SK-N-SH treated with all-trans-retinoic acid at 6 μM for 48 hours (cell line): ENCODE data around the gene FAM83D.
"Not testable (repeated sequence)": the region's sequence is repeated elsewhere in the genome, so short reads cannot be mapped to it uniquely, and the experiment has no call there.

ENCODE experiments used
- ATAC-seq: fragments of 200-7000 bp; cut with Tn5 transposase; 3 replicates; pipeline ENCODE4 v1.9.1; 2020; ENCODE audit warnings: mild to moderate bottlenecking, moderate library complexity
- ARNTL ChIP-seq: fragments of 450-650 bp; formaldehyde crosslinking; IDR thresholded peaks from 2 replicates; pipeline ENCODE4 v1.5.0; 2020; ENCODE audit warnings: low read depth, mild to moderate bottlenecking, moderate library complexity, borderline replicate concordance
- BACH2 ChIP-seq: fragments of 250-450 bp; sonication (Bioruptor Pico); IDR thresholded peaks from 2 replicates; pipeline ENCODE4 v1.9.0; 2021; ENCODE audit warnings: mild to moderate bottlenecking, borderline replicate concordance
- CSDC2 ChIP-seq: fragments of 250-450 bp; sonication (Bioruptor Pico); IDR thresholded peaks from 2 replicates; pipeline ENCODE4 v1.5.0; 2020; ENCODE audit warnings: mild to moderate bottlenecking, moderate library complexity
- ESRRG ChIP-seq: fragments of 250-450 bp; sonication (Bioruptor Pico); IDR thresholded peaks from 2 replicates; pipeline ENCODE4 v1.6.1; 2021; ENCODE audit warnings: mild to moderate bottlenecking
- GLIS3 ChIP-seq: fragments of 250-450 bp; sonication (Bioruptor Pico); IDR thresholded peaks from 2 replicates; pipeline ENCODE4 v1.5.0; 2020; ENCODE audit warnings: mild to moderate bottlenecking, moderate library complexity
- ISL1 ChIP-seq: fragments of 250-450 bp; sonication (Bioruptor Pico); IDR thresholded peaks from 2 replicates; pipeline ENCODE4 v2.1.2; 2022; ENCODE audit warnings: mild to moderate bottlenecking, moderate library complexity
- OSR1 ChIP-seq: fragments of 250-450 bp; sonication (Bioruptor Pico); IDR thresholded peaks from 2 replicates; pipeline ENCODE4 v1.8.0; 2022; ENCODE audit warnings: moderate library complexity, mild to moderate bottlenecking, inconsistent platforms
- PPARA ChIP-seq: fragments of 250-450 bp; sonication (Bioruptor Pico); IDR thresholded peaks from 2 replicates; pipeline ENCODE4 v1.5.0; 2020; ENCODE audit warnings: mild to moderate bottlenecking, borderline replicate concordance
- RARB ChIP-seq: fragments of 250-450 bp; sonication (Bioruptor Pico); IDR thresholded peaks from 2 replicates; pipeline ENCODE4 v1.8.0; 2021; ENCODE audit warnings: mild to moderate bottlenecking, moderate library complexity
- SNAI2 ChIP-seq: fragments of 250-450 bp; sonication (Bioruptor Pico); IDR thresholded peaks from 2 replicates; pipeline ENCODE4 v1.5.0; 2020; ENCODE audit warnings: mild to moderate bottlenecking, moderate library complexity
- ZC3H10 ChIP-seq: fragments of 250-450 bp; sonication (Bioruptor Pico); IDR thresholded peaks from 2 replicates; pipeline ENCODE4 v1.5.1; 2021; ENCODE audit warnings: mild to moderate bottlenecking, moderate library complexity
- ZFP3 ChIP-seq: fragments of 250-450 bp; sonication (Bioruptor Pico); IDR thresholded peaks from 2 replicates; pipeline ENCODE4 v1.5.0; 2020; ENCODE audit warnings: mild to moderate bottlenecking, moderate library complexity
- ZFP30 ChIP-seq: fragments of 450-650 bp; formaldehyde crosslinking; IDR thresholded peaks from 2 replicates; pipeline ENCODE4 v1.5.0; 2022; ENCODE audit warnings: mild to moderate bottlenecking, moderate library complexity
- ZNF565 ChIP-seq: fragments of 450-650 bp; formaldehyde crosslinking; conservative IDR thresholded peaks from 2 replicates; pipeline ENCODE4 v1.5.0; 2020; ENCODE audit warnings: low read depth, mild to moderate bottlenecking, moderate library complexity
- ZNF70 ChIP-seq: fragments of 450-650 bp; formaldehyde crosslinking; IDR thresholded peaks from 2 replicates; pipeline ENCODE4 v1.5.0; 2020; ENCODE audit warnings: mild to moderate bottlenecking, moderate library complexity
- ZNF8 ChIP-seq: fragments of 450-650 bp; formaldehyde crosslinking; IDR thresholded peaks from 2 replicates; pipeline ENCODE4 v1.5.0; 2020; ENCODE audit warnings: mild to moderate bottlenecking, moderate library complexity
- TF ChIP-seq, protein P1 (sequence below): fragments of 250-450 bp; sonication (Bioruptor Pico); IDR thresholded peaks from 2 replicates; pipeline ENCODE4 v1.5.1; 2021; ENCODE audit warnings: mild to moderate bottlenecking, moderate library complexity
- TF ChIP-seq, protein P2 (sequence below): fragments of 250-450 bp; sonication (Bioruptor Pico); IDR thresholded peaks from 2 replicates; pipeline ENCODE4 v1.8.0; 2021; ENCODE audit warnings: low read depth, mild to moderate bottlenecking, moderate library complexity, borderline replicate concordance
- TF ChIP-seq, protein P3 (sequence below): fragments of 250-450 bp; sonication (Bioruptor Pico); IDR thresholded peaks from 2 replicates; pipeline ENCODE4 v1.5.0; 2020; ENCODE audit warnings: mild to moderate bottlenecking, moderate library complexity
- TF ChIP-seq, protein P4 (sequence below): fragments of 250-450 bp; sonication (Bioruptor Pico); IDR thresholded peaks from 2 replicates; pipeline ENCODE4 v1.8.0; 2020; ENCODE audit warnings: mild to moderate bottlenecking, moderate library complexity, borderline replicate concordance
- TF ChIP-seq, protein P5 (sequence below): fragments of 250-450 bp; sonication (Bioruptor Pico); IDR thresholded peaks from 2 replicates; pipeline ENCODE4 v1.5.1; 2020; ENCODE audit warnings: low read depth, mild to moderate bottlenecking, moderate library complexity

FAM83D gene

DNA sequence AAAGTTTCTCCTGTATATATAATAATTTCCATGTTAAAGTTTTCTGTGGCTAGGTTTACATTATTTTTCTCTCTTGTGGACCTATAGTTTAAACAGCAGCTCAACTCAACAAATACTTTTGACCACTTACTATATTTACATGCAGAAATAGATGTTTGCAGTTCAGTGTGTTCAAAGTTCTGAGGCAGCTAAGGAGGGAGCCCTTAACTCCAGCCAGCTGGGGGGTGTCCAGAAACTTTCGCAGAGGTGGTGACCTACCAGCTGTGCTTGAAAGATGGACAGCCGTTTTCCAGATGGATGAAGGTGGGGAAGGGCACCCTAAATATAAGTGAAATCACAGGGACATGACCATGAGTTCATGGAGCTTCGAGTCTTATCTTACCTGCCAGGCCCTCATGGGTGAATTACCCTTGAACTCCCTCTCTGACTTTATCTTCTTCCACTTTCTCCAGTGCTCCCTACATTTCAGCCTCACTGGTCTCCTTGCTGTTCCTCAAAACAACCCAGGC is 69.4 kb downstream of the FAM83D start:
- ATAC-seq = no peak
- TF ChIP-seq SNAI2 (CRISPR knock-in tag) (no peak), BACH2 (no peak), RARB (CRISPR knock-in tag) (no peak), ZC3H10 (CRISPR knock-in tag) (no peak), GLIS3 (CRISPR knock-in tag) (no peak), ZNF70 (no peak), ISL1 (CRISPR knock-in tag) (no peak), ZFP30 (CRISPR knock-in tag) (no peak), ZNF8 (no peak), ZFP3 (CRISPR knock-in tag) (no peak), OSR1 (CRISPR knock-in tag) (no peak)
- TF ChIP-seq, protein P1, sequence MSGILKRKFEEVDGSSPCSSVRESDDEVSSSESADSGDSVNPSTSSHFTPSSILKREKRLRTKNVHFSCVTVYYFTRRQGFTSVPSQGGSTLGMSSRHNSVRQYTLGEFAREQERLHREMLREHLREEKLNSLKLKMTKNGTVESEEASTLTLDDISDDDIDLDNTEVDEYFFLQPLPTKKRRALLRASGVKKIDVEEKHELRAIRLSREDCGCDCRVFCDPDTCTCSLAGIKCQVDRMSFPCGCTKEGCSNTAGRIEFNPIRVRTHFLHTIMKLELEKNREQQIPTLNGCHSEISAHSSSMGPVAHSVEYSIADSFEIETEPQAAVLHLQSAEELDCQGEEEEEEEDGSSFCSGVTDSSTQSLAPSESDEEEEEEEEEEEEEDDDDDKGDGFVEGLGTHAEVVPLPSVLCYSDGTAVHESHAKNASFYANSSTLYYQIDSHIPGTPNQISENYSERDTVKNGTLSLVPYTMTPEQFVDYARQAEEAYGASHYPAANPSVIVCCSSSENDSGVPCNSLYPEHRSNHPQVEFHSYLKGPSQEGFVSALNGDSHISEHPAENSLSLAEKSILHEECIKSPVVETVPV (CRISPR knock-in tag) = no peak
- TF ChIP-seq, protein P2, sequence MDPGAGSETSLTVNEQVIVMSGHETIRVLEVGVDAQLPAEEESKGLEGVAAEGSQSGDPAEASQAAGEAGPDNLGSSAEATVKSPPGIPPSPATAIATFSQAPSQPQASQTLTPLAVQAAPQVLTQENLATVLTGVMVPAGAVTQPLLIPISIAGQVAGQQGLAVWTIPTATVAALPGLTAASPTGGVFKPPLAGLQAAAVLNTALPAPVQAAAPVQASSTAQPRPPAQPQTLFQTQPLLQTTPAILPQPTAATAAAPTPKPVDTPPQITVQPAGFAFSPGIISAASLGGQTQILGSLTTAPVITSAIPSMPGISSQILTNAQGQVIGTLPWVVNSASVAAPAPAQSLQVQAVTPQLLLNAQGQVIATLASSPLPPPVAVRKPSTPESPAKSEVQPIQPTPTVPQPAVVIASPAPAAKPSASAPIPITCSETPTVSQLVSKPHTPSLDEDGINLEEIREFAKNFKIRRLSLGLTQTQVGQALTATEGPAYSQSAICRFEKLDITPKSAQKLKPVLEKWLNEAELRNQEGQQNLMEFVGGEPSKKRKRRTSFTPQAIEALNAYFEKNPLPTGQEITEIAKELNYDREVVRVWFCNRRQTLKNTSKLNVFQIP (CRISPR knock-in tag) = no peak
- TF ChIP-seq, protein P3, sequence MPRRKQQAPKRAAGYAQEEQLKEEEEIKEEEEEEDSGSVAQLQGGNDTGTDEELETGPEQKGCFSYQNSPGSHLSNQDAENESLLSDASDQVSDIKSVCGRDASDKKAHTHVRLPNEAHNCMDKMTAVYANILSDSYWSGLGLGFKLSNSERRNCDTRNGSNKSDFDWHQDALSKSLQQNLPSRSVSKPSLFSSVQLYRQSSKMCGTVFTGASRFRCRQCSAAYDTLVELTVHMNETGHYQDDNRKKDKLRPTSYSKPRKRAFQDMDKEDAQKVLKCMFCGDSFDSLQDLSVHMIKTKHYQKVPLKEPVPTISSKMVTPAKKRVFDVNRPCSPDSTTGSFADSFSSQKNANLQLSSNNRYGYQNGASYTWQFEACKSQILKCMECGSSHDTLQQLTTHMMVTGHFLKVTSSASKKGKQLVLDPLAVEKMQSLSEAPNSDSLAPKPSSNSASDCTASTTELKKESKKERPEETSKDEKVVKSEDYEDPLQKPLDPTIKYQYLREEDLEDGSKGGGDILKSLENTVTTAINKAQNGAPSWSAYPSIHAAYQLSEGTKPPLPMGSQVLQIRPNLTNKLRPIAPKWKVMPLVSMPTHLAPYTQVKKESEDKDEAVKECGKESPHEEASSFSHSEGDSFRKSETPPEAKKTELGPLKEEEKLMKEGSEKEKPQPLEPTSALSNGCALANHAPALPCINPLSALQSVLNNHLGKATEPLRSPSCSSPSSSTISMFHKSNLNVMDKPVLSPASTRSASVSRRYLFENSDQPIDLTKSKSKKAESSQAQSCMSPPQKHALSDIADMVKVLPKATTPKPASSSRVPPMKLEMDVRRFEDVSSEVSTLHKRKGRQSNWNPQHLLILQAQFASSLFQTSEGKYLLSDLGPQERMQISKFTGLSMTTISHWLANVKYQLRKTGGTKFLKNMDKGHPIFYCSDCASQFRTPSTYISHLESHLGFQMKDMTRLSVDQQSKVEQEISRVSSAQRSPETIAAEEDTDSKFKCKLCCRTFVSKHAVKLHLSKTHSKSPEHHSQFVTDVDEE (CRISPR knock-in tag) = no peak

DNA sequence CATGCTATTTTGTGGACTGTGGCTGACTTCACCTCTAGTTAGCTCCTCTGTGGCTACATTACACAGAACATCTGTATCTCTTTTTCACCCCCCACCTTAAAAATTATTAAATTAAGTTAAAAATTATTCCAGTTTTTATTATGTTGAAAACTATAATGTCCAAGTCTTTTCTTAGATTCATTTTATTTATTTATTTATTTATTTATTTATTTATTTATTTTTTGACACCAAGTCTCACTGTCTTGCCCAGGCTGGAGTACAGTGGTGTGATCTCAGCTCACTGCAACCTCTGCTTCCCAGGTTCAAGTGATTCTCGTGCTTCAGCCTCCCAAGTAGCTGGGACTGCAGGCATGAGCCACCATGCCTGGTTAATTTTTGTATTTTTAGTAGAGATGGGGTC is 70.6 kb downstream of the FAM83D start:
- ATAC-seq = not testable (repeated sequence)

DNA sequence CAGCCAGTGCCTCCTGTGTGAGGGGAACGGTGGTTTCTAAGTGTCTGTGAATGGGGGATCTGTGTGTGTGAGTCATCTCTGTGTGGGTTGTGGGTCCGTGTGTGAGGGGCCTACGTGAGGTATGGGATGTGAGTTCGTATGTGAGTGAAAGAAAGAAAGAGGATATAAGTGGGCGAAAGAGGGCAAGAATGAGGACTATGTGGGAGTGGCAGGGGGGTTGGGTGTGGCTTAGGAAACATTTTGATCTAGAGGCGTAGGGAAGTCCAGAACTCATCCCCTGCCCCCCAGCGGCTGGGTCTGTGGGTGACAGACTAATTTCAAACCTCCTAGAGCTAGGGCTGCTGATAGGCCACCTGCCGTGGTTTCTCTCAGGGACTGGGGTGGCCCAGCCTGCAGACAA is 71.4 kb downstream of the FAM83D start:
- TF ChIP-seq, protein P4, sequence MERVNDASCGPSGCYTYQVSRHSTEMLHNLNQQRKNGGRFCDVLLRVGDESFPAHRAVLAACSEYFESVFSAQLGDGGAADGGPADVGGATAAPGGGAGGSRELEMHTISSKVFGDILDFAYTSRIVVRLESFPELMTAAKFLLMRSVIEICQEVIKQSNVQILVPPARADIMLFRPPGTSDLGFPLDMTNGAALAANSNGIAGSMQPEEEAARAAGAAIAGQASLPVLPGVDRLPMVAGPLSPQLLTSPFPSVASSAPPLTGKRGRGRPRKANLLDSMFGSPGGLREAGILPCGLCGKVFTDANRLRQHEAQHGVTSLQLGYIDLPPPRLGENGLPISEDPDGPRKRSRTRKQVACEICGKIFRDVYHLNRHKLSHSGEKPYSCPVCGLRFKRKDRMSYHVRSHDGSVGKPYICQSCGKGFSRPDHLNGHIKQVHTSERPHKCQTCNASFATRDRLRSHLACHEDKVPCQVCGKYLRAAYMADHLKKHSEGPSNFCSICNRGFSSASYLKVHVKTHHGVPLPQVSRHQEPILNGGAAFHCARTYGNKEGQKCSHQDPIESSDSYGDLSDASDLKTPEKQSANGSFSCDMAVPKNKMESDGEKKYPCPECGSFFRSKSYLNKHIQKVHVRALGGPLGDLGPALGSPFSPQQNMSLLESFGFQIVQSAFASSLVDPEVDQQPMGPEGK (CRISPR knock-in tag) = no peak
- TF ChIP-seq ARNTL (no peak), GLIS3 (CRISPR knock-in tag) (no peak), ZNF70 (no peak), ESRRG (CRISPR knock-in tag) (no peak), ZNF565 (CRISPR knock-in tag) (no peak), ZFP3 (CRISPR knock-in tag) (no peak), BACH2 (no peak), RARB (CRISPR knock-in tag) (no peak), ZFP30 (CRISPR knock-in tag) (no peak), PPARA (CRISPR knock-in tag) (no peak), OSR1 (CRISPR knock-in tag) (no peak), ISL1 (CRISPR knock-in tag) (no peak), SNAI2 (CRISPR knock-in tag) (no peak), CSDC2 (CRISPR knock-in tag) (no peak)
- TF ChIP-seq, protein P2 (CRISPR knock-in tag) = no peak
- TF ChIP-seq, protein P1 (CRISPR knock-in tag) = no peak
- TF ChIP-seq, protein P3 (CRISPR knock-in tag) = no peak
- TF ChIP-seq, protein P5, sequence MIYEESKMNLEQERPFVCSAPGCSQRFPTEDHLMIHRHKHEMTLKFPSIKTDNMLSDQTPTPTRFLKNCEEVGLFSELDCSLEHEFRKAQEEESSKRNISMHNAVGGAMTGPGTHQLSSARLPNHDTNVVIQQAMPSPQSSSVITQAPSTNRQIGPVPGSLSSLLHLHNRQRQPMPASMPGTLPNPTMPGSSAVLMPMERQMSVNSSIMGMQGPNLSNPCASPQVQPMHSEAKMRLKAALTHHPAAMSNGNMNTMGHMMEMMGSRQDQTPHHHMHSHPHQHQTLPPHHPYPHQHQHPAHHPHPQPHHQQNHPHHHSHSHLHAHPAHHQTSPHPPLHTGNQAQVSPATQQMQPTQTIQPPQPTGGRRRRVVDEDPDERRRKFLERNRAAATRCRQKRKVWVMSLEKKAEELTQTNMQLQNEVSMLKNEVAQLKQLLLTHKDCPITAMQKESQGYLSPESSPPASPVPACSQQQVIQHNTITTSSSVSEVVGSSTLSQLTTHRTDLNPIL (CRISPR knock-in tag) = no peak
- no peak for ATAC-seq
